Neural crest cell (in vitro differentiated cells): ENCODE measurements around the gene VPS4A. TPM values are rescaled to one million over a fixed set of nuclear protein-coding genes. Genes with fewer than 3 reads are reported as not detected.

Source experiments
- DNase-seq: peaks from one replicate; pipeline ENCODE4 v3.0.0; 2021; ENCODE audit warnings: low read depth, mixed read lengths, low spot score
- H3K27ac Mint-ChIP-seq: one replicate; pipeline ENCODE4 v1.8.0; 2021; ENCODE audit warnings: mild to moderate bottlenecking, mixed read lengths; ENCODE audit not compliant: unreplicated experiment
- H3K27me3 Mint-ChIP-seq: 2 replicates; pipeline ENCODE4 v1.8.0; 2021; ENCODE audit warnings: low read depth, mild to moderate bottlenecking, mixed read lengths
- H3K36me3 Mint-ChIP-seq: 2 replicates; pipeline ENCODE4 v1.8.0; 2021; ENCODE audit warnings: low read depth, mild to moderate bottlenecking, mixed read lengths
- H3K4me1 Mint-ChIP-seq: 2 replicates; pipeline ENCODE4 v1.8.0; 2021; ENCODE audit warnings: mixed read lengths
- H3K4me3 Mint-ChIP-seq: one replicate; pipeline ENCODE4 v1.8.0; 2021; ENCODE audit warnings: mild to moderate bottlenecking, mixed read lengths
- H3K9me3 Mint-ChIP-seq: 2 replicates; pipeline ENCODE4 v1.8.0; 2021; ENCODE audit warnings: mixed read lengths
- CTCF ChIP-seq: fragments of 200-600 bp; sonication (generic); conservative IDR thresholded peaks from 2 replicates; pipeline ENCODE4 v1.5.0; 2021; ENCODE audit warnings: antibody characterized with exemption, mild to moderate bottlenecking
- total RNA-seq: library from RNA; stranded (reverse); gene quantifications from 2 replicates; pipeline ENCODE4 v1.2.1, GENCODE V29; 2021

Gene VPS4A
- total RNA-seq, 1 donor from 2014 or later: 35.3 TPM

- DNase-seq: no peak
- Mint-ChIP-seq H3K27me3 (no peaks in the 10 kb centered on the region), H3K4me3 (no peak overlapping the region), H3K27ac (no peak overlapping the region), H3K4me1 (peaks cover 21% of the 10 kb centered on the region), H3K9me3 (no peaks in the 10 kb centered on the region), H3K36me3 (peaks cover 22% of the 10 kb centered on the region)
- TF ChIP-seq CTCF: no peak
These were observed 12.9 kb downstream of the VPS4A start for GRCh38 chr16:69324013-69324531.

GRCh38 chr16:69324585-69325253, 13.6 kb downstream of the VPS4A start:
- Mint-ChIP-seq H3K27me3 (no peaks in the 10 kb centered on the region), H3K4me3 (peak overlapping the region; percentile 27), H3K9me3 (no peaks in the 10 kb centered on the region), H3K27ac (peak overlapping the region; percentile 19), H3K4me1 (peaks cover 27% of the 10 kb centered on the region), H3K36me3 (peaks cover 18% of the 10 kb centered on the region)
- TF ChIP-seq CTCF: no peak
- no peak for DNase-seq

- peaks cover 17% of the 10 kb centered on the region for H3K36me3 Mint-ChIP-seq
- peak overlapping the region; percentile 72 for H3K4me3 Mint-ChIP-seq
- H3K27ac Mint-ChIP-seq: peak overlapping the region; percentile 27
These were observed 14.6 kb downstream of the VPS4A start for GRCh38 chr16:69325784-69326171.

GRCh38 chr16:69326172-69326873, 15.2 kb downstream of the VPS4A start:
- no peak for DNase-seq
- Mint-ChIP-seq H3K4me3 (peak overlapping the region; percentile 72), H3K4me1 (peaks cover 27% of the 10 kb centered on the region), H3K27me3 (no peaks in the 10 kb centered on the region), H3K9me3 (no peaks in the 10 kb centered on the region), H3K27ac (peak overlapping the region; percentile 27), H3K36me3 (peaks cover 15% of the 10 kb centered on the region)
- TF ChIP-seq CTCF: no peak

More at GRCh38 chr16:69325784-69326171, 14.6 kb downstream of the VPS4A start:
- Mint-ChIP-seq H3K4me1 (peaks cover 27% of the 10 kb centered on the region), H3K27me3 (no peaks in the 10 kb centered on the region), H3K9me3 (no peaks in the 10 kb centered on the region)
- DNase-seq: no peak
- no peak for TF ChIP-seq CTCF

GRCh38 chr16:69327585-69328310, 16.6 kb downstream of the VPS4A start:
- Mint-ChIP-seq H3K36me3 (peaks cover 8% of the 10 kb centered on the region), H3K27ac (no peak overlapping the region), H3K4me1 (peaks cover 27% of the 10 kb centered on the region), H3K27me3 (no peaks in the 10 kb centered on the region), H3K4me3 (peak overlapping the region; percentile 88), H3K9me3 (no peaks in the 10 kb centered on the region)
- TF ChIP-seq CTCF: no peak
- DNase-seq: no peak
